Activated T-cell treated with anti-CD3 and anti-CD28 coated beads for 1 hour (primary cell): ENCODE measurements around the gene SCLT1.

Experiments
- DNase-seq: peaks from one replicate; pipeline ENCODE4 v3.0.0-alpha.2; 2020; ENCODE audit warnings: low read depth

SCLT1 gene

GRCh38 chr4:128840711-128841318 lies 252.5 kb downstream of the SCLT1 start:
- no peak for DNase-seq

- DNase-seq: no peak
Measured at GRCh38 chr4:128837679-128838078, 255.7 kb downstream of the SCLT1 start.

DNA sequence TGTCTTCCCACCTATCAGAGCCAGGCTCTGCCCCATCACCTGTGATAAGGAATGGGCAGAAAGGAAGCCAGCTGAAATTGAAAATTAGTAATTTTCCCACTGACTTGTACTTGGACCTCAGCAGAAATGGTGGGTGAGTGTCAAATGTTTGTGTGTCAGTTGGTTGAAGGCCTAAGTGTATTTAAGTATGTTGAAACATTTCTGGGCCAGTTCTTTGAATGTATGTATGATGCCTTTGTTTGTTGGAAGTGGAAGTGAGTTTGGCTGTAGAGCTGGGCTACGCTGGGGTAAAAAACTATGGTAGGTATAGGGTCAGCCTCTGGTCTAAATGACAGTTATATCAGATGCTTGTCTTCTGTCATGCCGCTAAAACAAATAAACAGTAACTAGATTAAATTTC lies 256.1 kb downstream of the SCLT1 start:
- DNase-seq: no peak

DNA sequence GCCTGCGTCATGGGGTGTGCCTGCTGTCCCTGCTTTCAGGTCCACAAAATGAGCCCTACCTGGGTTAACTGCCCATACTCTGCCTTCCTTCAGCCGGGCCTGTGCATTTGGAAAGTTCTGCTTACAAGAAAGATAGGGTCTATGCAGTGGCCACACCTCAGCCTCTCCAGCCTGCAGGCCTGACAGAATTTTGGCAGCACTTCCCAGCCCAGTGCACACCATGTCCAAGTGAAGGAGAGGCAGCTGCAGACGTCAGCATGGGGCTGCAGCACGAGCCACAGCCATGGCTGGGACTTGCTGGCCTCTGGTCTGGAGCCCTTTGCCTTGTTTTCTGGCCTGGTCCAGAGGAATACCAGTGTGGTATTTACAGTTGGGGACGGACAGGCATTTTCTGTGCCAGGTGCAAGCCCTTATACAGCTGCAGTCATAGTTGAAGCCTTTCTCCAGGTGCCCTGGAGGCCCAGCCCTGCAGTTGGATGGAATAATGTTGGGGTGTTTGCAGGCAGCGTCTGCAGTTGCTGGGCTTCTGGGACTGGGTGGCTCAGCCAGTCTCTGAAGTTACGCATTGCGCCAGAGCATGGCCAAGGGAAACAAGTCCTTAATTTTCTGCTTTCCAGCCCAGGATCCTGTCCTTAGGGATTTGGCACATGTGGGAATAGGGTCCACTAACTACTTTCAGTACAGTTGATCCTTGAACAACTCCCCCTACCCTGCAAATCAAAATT lies 257.7 kb downstream of the SCLT1 start:
- DNase-seq: no peak
